IMR-90 (cell line): Measurements from ENCODE around the gene PAK6. TPM values are rescaled to one million over a fixed set of nuclear protein-coding genes. Genes with fewer than 3 reads are reported as not detected.

Experiments
- ATAC-seq: fragments of 200-7000 bp; cut with Tn5 transposase; 2 replicates; pipeline ENCODE4 v1.9.1; 2020; ENCODE audit warnings: low read depth, mild to moderate bottlenecking, moderate library complexity
- BruUV-seq: library from RNA; stranded (reverse); fragments of 400-500 nt; replicated peaks from 2 replicates; lab custom pipeline; 2021; lab: Mats Ljungman, UMichigan
- CTCF ChIA-PET: fragments of 300-600 bp; formaldehyde crosslinking; extraction: SDS; loops from one replicate; lab custom pipeline; 2021; ENCODE audit warnings: antibody characterized with exemption; lab: Yijun Ruan, JAX
- POLR2A ChIA-PET: fragments of 300-600 bp; sonication (Branson Sonifier 250); formaldehyde crosslinking; loops from one replicate; lab custom pipeline; 2022; ENCODE audit warnings: antibody characterized with exemption; ENCODE audit not compliant: unreplicated experiment; lab: Charles Lee
- DNase-seq: peaks from one replicate; pipeline ENCODE4 v3.0.0; 2013
- H2AFZ ChIP-seq: replicated peaks from 2 replicates; pipeline ENCODE3; 2013; ENCODE audit warnings: low read length, mild to moderate bottlenecking; ENCODE audit not compliant: poor library complexity
- H2AK5ac ChIP-seq: 2 replicates; pipeline ENCODE4 v1.6.1; 2013; ENCODE audit warnings: low read depth, low read length, inconsistent platforms
- H2AK9ac ChIP-seq: replicated peaks from 2 replicates; pipeline ENCODE3; 2013; ENCODE audit warnings: mild to moderate bottlenecking, low read depth, low read length, moderate library complexity; ENCODE audit not compliant: poor library complexity
- H2BK120ac ChIP-seq: 2 replicates; pipeline ENCODE4 v1.6.1; 2013; ENCODE audit warnings: low read depth, low read length, inconsistent platforms
- H2BK15ac ChIP-seq: 3 replicates; pipeline ENCODE4 v1.6.1; 2013; ENCODE audit warnings: low read depth, low read length, inconsistent platforms
- H2BK20ac ChIP-seq: 2 replicates; pipeline ENCODE4 v1.6.1; 2013; ENCODE audit warnings: low read depth, mild to moderate bottlenecking, inconsistent platforms, low read length, moderate library complexity
- H2BK5ac ChIP-seq: 2 replicates; pipeline ENCODE4 v1.6.1; 2013; ENCODE audit warnings: mild to moderate bottlenecking, low read depth, low read length, inconsistent platforms; ENCODE audit not compliant: poor library complexity, severe bottlenecking
- H3K14ac ChIP-seq: replicated peaks from 2 replicates; pipeline ENCODE4 v1.6.1; 2013; ENCODE audit warnings: low read depth, low read length, inconsistent platforms
- H3K18ac ChIP-seq: 2 replicates; pipeline ENCODE4 v1.6.1; 2013; ENCODE audit warnings: low read depth, low read length, control low read depth
- H3K23ac ChIP-seq: 2 replicates; pipeline ENCODE4 v1.6.1; 2013; ENCODE audit warnings: low read depth, low read length, inconsistent platforms
- H3K27ac ChIP-seq: 2 replicates; pipeline ENCODE4 v1.5.1; 2013; ENCODE audit warnings: mild to moderate bottlenecking, control low read depth, low read length; ENCODE audit not compliant: insufficient read depth
- H3K27me3 ChIP-seq: 2 replicates; pipeline ENCODE4 v1.6.1; 2013; ENCODE audit warnings: low read length; ENCODE audit not compliant: control insufficient read depth, insufficient read depth
- H3K36me3 ChIP-seq: 2 replicates; pipeline ENCODE4 v1.6.1; 2013; ENCODE audit warnings: low read length, mixed read lengths; ENCODE audit not compliant: control insufficient read depth, insufficient read depth
- H3K4ac ChIP-seq: 2 replicates; pipeline ENCODE4 v1.6.1; 2013; ENCODE audit warnings: low read depth, low read length, inconsistent platforms
- H3K4me1 ChIP-seq: 2 replicates; pipeline ENCODE4 v1.6.1; 2013; ENCODE audit warnings: low read length, mixed read lengths; ENCODE audit not compliant: control insufficient read depth, insufficient read depth
- H3K4me2 ChIP-seq: 2 replicates; pipeline ENCODE4 v1.6.1; 2013; ENCODE audit warnings: low read depth, mild to moderate bottlenecking, control low read depth, low read length, moderate library complexity
- H3K4me3 ChIP-seq: 2 replicates; pipeline ENCODE4 v1.5.1; 2013; ENCODE audit warnings: low read depth, mild to moderate bottlenecking, control low read depth, low read length, moderate library complexity; ENCODE audit not compliant: insufficient read depth
- H3K56ac ChIP-seq: 2 replicates; pipeline ENCODE4 v1.6.1; 2013; ENCODE audit warnings: low read length, inconsistent platforms; ENCODE audit not compliant: insufficient read depth; ENCODE audit errors: extremely low read depth
- H3K79me1 ChIP-seq, 2 experiments: 2 replicates each; pipeline ENCODE4 v1.6.1; 2013; ENCODE audit warnings: low read length in 2 of 2, inconsistent platforms in 1 of 2, low read depth in 1 of 2
- H3K9ac ChIP-seq: 2 replicates; pipeline ENCODE4 v1.6.1; 2013; ENCODE audit warnings: low read depth, low read length, control low read depth
- H3K9me1 ChIP-seq: 2 replicates; pipeline ENCODE4 v1.6.1; 2013; ENCODE audit warnings: low read length, inconsistent platforms; ENCODE audit not compliant: insufficient read depth
- H3K9me3 ChIP-seq: 2 replicates; pipeline ENCODE4 v1.6.1; 2013; ENCODE audit warnings: low read length; ENCODE audit not compliant: control insufficient read depth, insufficient read depth
- H4K20me1 ChIP-seq: 2 replicates; pipeline ENCODE4 v1.6.1; 2013; ENCODE audit warnings: low read length, inconsistent platforms; ENCODE audit not compliant: insufficient read depth
- H4K5ac ChIP-seq: 2 replicates; pipeline ENCODE4 v1.6.1; 2013; ENCODE audit warnings: mild to moderate bottlenecking, low read depth, low read length, control low read depth
- H4K8ac ChIP-seq, 2 experiments: 2 replicates each; pipeline ENCODE4 v1.6.1; 2013; ENCODE audit warnings: low read depth in 2 of 2, low read length in 2 of 2, control low read depth in 1 of 2, inconsistent platforms in 1 of 2
- H4K91ac ChIP-seq: 2 replicates; pipeline ENCODE4 v1.6.1; 2013; ENCODE audit warnings: low read depth, low read length, inconsistent platforms; ENCODE audit not compliant: insufficient read depth
- CTCF ChIP-seq: conservative IDR thresholded peaks from 2 replicates; pipeline ENCODE4 v1.5.1; 2012; ENCODE audit warnings: mild to moderate bottlenecking, low read depth, low read length, improper control_type of control experiment
- FOS ChIP-seq: fragments of 150-350 bp; IDR thresholded peaks from 2 replicates; pipeline ENCODE4 v1.6.1; 2016; ENCODE audit warnings: low read depth, low read length
- POLR2A ChIP-seq: IDR thresholded peaks from 2 replicates; pipeline ENCODE4 v1.6.1; 2012; ENCODE audit warnings: mild to moderate bottlenecking, low read depth, low read length
- USF2 ChIP-seq: fragments of 150-350 bp; IDR thresholded peaks from 2 replicates; pipeline ENCODE4 v1.6.1; 2017; ENCODE audit warnings: mild to moderate bottlenecking, antibody characterized with exemption, low read length, low read depth
- WGBS, 2 experiments: methylation state at CpG; one replicate each; pipeline versions ENCODE4 v1.1.5 to v1.1.7; 2013; ENCODE audit warnings: missing lambda C conversion rate in 2 of 2; ENCODE audit not compliant: insufficient read length in 1 of 2; ENCODE audit errors: extremely low coverage in 2 of 2; 5-methylcytosine and 5-hydroxymethylcytosine counted together
- dilution Hi-C: fragments of 300-500 bp; cut with HindIII; formaldehyde crosslinking; loops from one replicate; pipeline ENCODE4 v1.14.3; 2018; ENCODE audit warnings: low sequenced_read_pairs; ENCODE audit not compliant: unreplicated experiment
- in situ Hi-C: fragments of 300-500 bp; cut with MboI; formaldehyde crosslinking; loops from 3 replicates; pipeline ENCODE4 v1.14.3; 2019; ENCODE audit warnings: low sequenced_read_pairs, inconsistent platforms, mixed read lengths
- intact Hi-C: fragments of 100-400 bp; cut with micrococcal nuclease; formaldehyde crosslinking; loops from 2 replicates; pipeline ENCODE4 v1.10.0; 2022
- polyA plus RNA-seq, 3 experiments: library from polyadenylated mRNA; depleted of rRNA; stranded (reverse); fragments of >200 nt; gene quantifications; 2 replicates each; pipeline ENCODE4 v1.2.3, GENCODE V29; 2012; ENCODE audit warnings: low replicate concordance in 1 of 3
- total RNA-seq: library from RNA; depleted of rRNA; stranded (reverse); fragments of >200 nt; gene quantifications from 2 replicates; pipeline ENCODE4 v1.2.3, GENCODE V29; 2012

The PAK6 gene
- total and polyA plus RNA-seq, 2 of the 4 experiments (the other 2 are of a cell fraction) = 0.21 TPM; not detected in 1

- POLR2A ChIA-PET = no interaction called here
- H3K4me3 ChIP-seq = no peak overlapping the region
- DNase-seq (peak; percentile 83), ATAC-seq (peak; percentile 16)
- H2AK9ac ChIP-seq = peak overlapping the region; percentile 2
- CTCF ChIA-PET = interaction anchor here (0.6 kb wide), 1 partner anchor 217 kb away, joined by 3 read pairs; no protein-coding TSS in a partner anchor
- 28% methylated on average over 3 of the region's 12 CpGs; no CpG with 5 or more reads in 1 of the 2 experiments for WGBS, 2 experiments
- no peaks in the 10 kb centered on the region for H3K36me3 ChIP-seq
- no peak overlapping the region for H3K4ac ChIP-seq
- peak overlapping the region; percentile 70; the same call in 1 of the 2 replicates for H3K23ac ChIP-seq
- in situ Hi-C loops (no loop called here), intact Hi-C loops (no loop called here), dilution Hi-C loops (no loop called here)
- peak overlapping the region; percentile 47; the same call in 1 of the 2 replicates for H2AK5ac ChIP-seq
- peak overlapping the region; percentile 41 for H3K4me2 ChIP-seq
- H3K9me3 ChIP-seq = no peaks in the 10 kb centered on the region
- peak overlapping the region; percentile 19; the same call in 1 of the 2 replicates for H3K27ac ChIP-seq
- H3K14ac ChIP-seq = peak overlapping the region; percentile 67
- H3K9me1 ChIP-seq = peaks cover 16% of the 10 kb centered on the region
- peak overlapping the region in 1 of 2 experiments; percentile 72; a peak in 1 of 4 replicates for H4K8ac ChIP-seq
- H3K9ac ChIP-seq = no peak overlapping the region
- no peak overlapping the region for H2BK5ac ChIP-seq
- peak overlapping the region; percentile 76 for H2AFZ ChIP-seq
- TF ChIP-seq FOS = peak; percentile 36; the same call in 1 of the 2 replicates
- no peak for TF ChIP-seq CTCF
- TF ChIP-seq USF2 = no peak
- no peak for TF ChIP-seq POLR2A
- H2BK15ac ChIP-seq = 0 out of 3 replicates have a peak overlapping the region, but pooled peaks have one; percentile 9
- H3K4me1 ChIP-seq = peaks cover 15% of the 10 kb centered on the region
- H2BK120ac ChIP-seq = peak overlapping the region; percentile 6; the same call in 1 of the 2 replicates
- H4K5ac ChIP-seq = no peak overlapping the region; the same call in 1 of the 2 replicates
- peak overlapping the region; percentile 65 for H2BK20ac ChIP-seq
- no TSS peak for BruUV-seq
- H4K20me1 ChIP-seq = no peaks in the 10 kb centered on the region
- H3K56ac ChIP-seq = no peak overlapping the region
- H3K27me3 ChIP-seq = no peaks in the 10 kb centered on the region
- H4K91ac ChIP-seq = no peak overlapping the region
- H3K79me1 ChIP-seq = no peaks in the 10 kb centered on the region
- peak overlapping the region; percentile 2; the same call in 1 of the 2 replicates for H3K18ac ChIP-seq
Observed at GRCh38 chr15:40263024-40263754, 24.3 kb downstream of the PAK6 start.
